HG02852 (cell line): ENCODE measurements around the gene LHFPL3.
"Not testable (repeated sequence)": the region's sequence is repeated elsewhere in the genome, so short reads cannot be mapped to it uniquely, and the experiment has no call there.

Experiments
- ATAC-seq: cut with Tn5 transposase; IDR thresholded peaks from one replicate; pipeline ENCODE4 v1.9.1; 2021; ENCODE audit warnings: mild to moderate bottlenecking, moderate library complexity; ENCODE audit not compliant: unreplicated experiment

Gene LHFPL3

GRCh38 chr7:104482362-104483037, 154.1 kb downstream of the LHFPL3 start:
- no peak for ATAC-seq

- no peak for ATAC-seq
Observed at GRCh38 chr7:104486931-104487330, 158.5 kb downstream of the LHFPL3 start.

- no peak for ATAC-seq
Observed at GRCh38 chr7:104487642-104488041, 159.2 kb downstream of the LHFPL3 start.

- ATAC-seq, result no peak
Observed at GRCh38 chr7:104497379-104497967, 169.1 kb downstream of the LHFPL3 start.

GRCh38 chr7:104499975-104500374, 171.6 kb downstream of the LHFPL3 start:
- no peak for ATAC-seq

GRCh38 chr7:104509874-104510273, 181.5 kb downstream of the LHFPL3 start:
- ATAC-seq, result no peak

- ATAC-seq, result no peak
Observed at GRCh38 chr7:104524853-104525252, 196.4 kb downstream of the LHFPL3 start.

GRCh38 chr7:104528142-104528541, 199.7 kb downstream of the LHFPL3 start:
- ATAC-seq, result no peak

- no peak for ATAC-seq
Observed at GRCh38 chr7:104529567-104529966, 201.2 kb downstream of the LHFPL3 start.

- ATAC-seq, result no peak
Observed at GRCh38 chr7:104530251-104530650, 201.8 kb downstream of the LHFPL3 start.

- no peak for ATAC-seq
Observed at GRCh38 chr7:104534149-104534548, 205.7 kb downstream of the LHFPL3 start.

GRCh38 chr7:104535841-104536240, 207.4 kb downstream of the LHFPL3 start:
- ATAC-seq, result no peak

GRCh38 chr7:104536956-104537355, 208.6 kb downstream of the LHFPL3 start:
- no peak for ATAC-seq

- no peak for ATAC-seq
Observed at GRCh38 chr7:104538152-104538551, 209.7 kb downstream of the LHFPL3 start.

- ATAC-seq, result no peak
Observed at GRCh38 chr7:104541897-104542296, 213.5 kb downstream of the LHFPL3 start.

- no peak for ATAC-seq
Observed at GRCh38 chr7:104548861-104549260, 220.5 kb downstream of the LHFPL3 start.

GRCh38 chr7:104550362-104550761, 222.0 kb downstream of the LHFPL3 start:
- no peak for ATAC-seq

GRCh38 chr7:104551226-104551625, 222.8 kb downstream of the LHFPL3 start:
- no peak for ATAC-seq

- no peak for ATAC-seq
Observed at GRCh38 chr7:104552102-104552501, 223.7 kb downstream of the LHFPL3 start.

- ATAC-seq, result no peak
Observed at GRCh38 chr7:104553074-104553473, 224.7 kb downstream of the LHFPL3 start.

- ATAC-seq, result not testable (repeated sequence)
Observed at GRCh38 chr7:104563350-104563901, 235.0 kb downstream of the LHFPL3 start.

- ATAC-seq, result no peak
Observed at GRCh38 chr7:104569751-104570150, 241.3 kb downstream of the LHFPL3 start.
